Raji (cell line): Measurements from ENCODE around the gene YKT6.

Experiments used
- POLR2A ChIP-seq: IDR thresholded peaks from 2 replicates; pipeline ENCODE4 v1.6.1; 2011; ENCODE audit warnings: low read depth, low read length, control low read depth; ENCODE audit not compliant: insufficient read depth

YKT6 gene

GRCh38 chr7:44197474-44197873 lies 3.3 kb upstream of the YKT6 start:
- no peak for TF ChIP-seq POLR2A

GRCh38 chr7:44201813-44202212 lies 1.0 kb downstream of the YKT6 start:
- TF ChIP-seq POLR2A, result no peak

GRCh38 chr7:44206008-44206407 lies 5.2 kb downstream of the YKT6 start:
- no peak for TF ChIP-seq POLR2A

- no peak for TF ChIP-seq POLR2A
Observed at GRCh38 chr7:44208085-44208484, 7.3 kb downstream of the YKT6 start.

GRCh38 chr7:44210107-44210506 lies 9.3 kb downstream of the YKT6 start:
- TF ChIP-seq POLR2A, result no peak

- TF ChIP-seq POLR2A, result no peak
Observed at GRCh38 chr7:44211126-44211675, 10.4 kb downstream of the YKT6 start.

- no peak for TF ChIP-seq POLR2A
Observed at GRCh38 chr7:44212018-44212417, 11.2 kb downstream of the YKT6 start.

GRCh38 chr7:44212581-44213184 lies 11.9 kb downstream of the YKT6 start:
- TF ChIP-seq POLR2A, result no peak

GRCh38 chr7:44213206-44213876 lies 12.6 kb downstream of the YKT6 start:
- TF ChIP-seq POLR2A, result no peak

- no peak for TF ChIP-seq POLR2A
Observed at GRCh38 chr7:44213877-44214388, 13.2 kb downstream of the YKT6 start.

GRCh38 chr7:44215531-44215930 lies 14.8 kb downstream of the YKT6 start:
- no peak for TF ChIP-seq POLR2A

GRCh38 chr7:44216019-44216418 lies 15.2 kb downstream of the YKT6 start:
- TF ChIP-seq POLR2A, result no peak

- TF ChIP-seq POLR2A, result no peak
Observed at GRCh38 chr7:44216521-44217222, 15.9 kb downstream of the YKT6 start.

- no peak for TF ChIP-seq POLR2A
Observed at GRCh38 chr7:44217223-44217714, 16.5 kb downstream of the YKT6 start.

GRCh38 chr7:44217852-44218402 lies 17.1 kb downstream of the YKT6 start:
- no peak for TF ChIP-seq POLR2A
